GM12878 (cell line): Measurements from ENCODE around the gene NEK3.

Experiments used
- POLR2A ChIP-seq: IDR thresholded peaks from 2 replicates; pipeline ENCODE4 v1.6.1; 2011; ENCODE audit warnings: low read depth, mild to moderate bottlenecking, low read length
- POLR2AphosphoS2 ChIP-seq: IDR thresholded peaks from 2 replicates; pipeline ENCODE4 v1.6.1; 2011; ENCODE audit warnings: low read depth, mild to moderate bottlenecking, low read length, improper control_type of control experiment, moderate library complexity
- SMARCA5 ChIP-seq: fragments of 450-650 bp; IDR thresholded peaks from 2 replicates; pipeline ENCODE4 v1.6.1; 2017; ENCODE audit warnings: mild to moderate bottlenecking
- SREBF1 ChIP-seq: IDR thresholded peaks from 2 replicates; pipeline ENCODE4 v1.6.1; 2012; ENCODE audit warnings: mild to moderate bottlenecking, low read length

- TF ChIP-seq SMARCA5, result no peak
- TF ChIP-seq POLR2A, result no peak
- TF ChIP-seq SREBF1, result no peak
- no peak for TF ChIP-seq POLR2AphosphoS2
Observed at GRCh38 chr13:52137489-52137888, 21.9 kb downstream of the NEK3 start.
